HG03442 (cell line): ENCODE data around the gene S100B.
"Not testable (repeated sequence)": the region's sequence is repeated elsewhere in the genome, so short reads cannot be mapped to it uniquely, and the experiment has no call there.

ENCODE experiments used
- ATAC-seq: cut with Tn5 transposase; IDR thresholded peaks from one replicate; pipeline ENCODE4 v1.9.1; 2021; ENCODE audit warnings: mild to moderate bottlenecking, moderate library complexity; ENCODE audit not compliant: unreplicated experiment

The S100B gene

GRCh38 chr21:46604975-46605766, at the start of gene S100B:
S100B (minus strand) TSS chr21:46605082; CDS start chr21:46602415, 2,667 bp downstream.
- ATAC-seq: no peak

DNA sequence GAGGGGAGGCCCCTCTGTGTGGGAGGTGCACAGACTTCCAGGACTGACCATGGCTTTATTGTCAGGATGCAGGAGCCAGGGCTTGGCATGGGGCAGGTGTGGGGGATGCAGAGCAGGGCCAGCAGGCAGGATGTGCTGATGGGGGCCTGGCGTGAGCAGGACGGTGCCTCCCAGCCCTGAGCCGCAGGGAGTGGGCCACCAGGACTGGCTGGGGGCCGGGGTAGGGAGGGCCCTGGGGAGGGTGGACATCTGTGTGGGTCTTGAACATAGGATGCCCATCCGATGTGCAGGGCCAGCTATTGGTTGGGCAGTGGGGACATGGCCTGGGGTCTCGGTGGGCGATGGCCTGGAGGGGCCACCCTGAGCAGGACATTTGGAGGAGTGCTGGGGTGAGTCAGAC, 46.2 kb upstream of the S100B start:
- ATAC-seq: no peak

DNA sequence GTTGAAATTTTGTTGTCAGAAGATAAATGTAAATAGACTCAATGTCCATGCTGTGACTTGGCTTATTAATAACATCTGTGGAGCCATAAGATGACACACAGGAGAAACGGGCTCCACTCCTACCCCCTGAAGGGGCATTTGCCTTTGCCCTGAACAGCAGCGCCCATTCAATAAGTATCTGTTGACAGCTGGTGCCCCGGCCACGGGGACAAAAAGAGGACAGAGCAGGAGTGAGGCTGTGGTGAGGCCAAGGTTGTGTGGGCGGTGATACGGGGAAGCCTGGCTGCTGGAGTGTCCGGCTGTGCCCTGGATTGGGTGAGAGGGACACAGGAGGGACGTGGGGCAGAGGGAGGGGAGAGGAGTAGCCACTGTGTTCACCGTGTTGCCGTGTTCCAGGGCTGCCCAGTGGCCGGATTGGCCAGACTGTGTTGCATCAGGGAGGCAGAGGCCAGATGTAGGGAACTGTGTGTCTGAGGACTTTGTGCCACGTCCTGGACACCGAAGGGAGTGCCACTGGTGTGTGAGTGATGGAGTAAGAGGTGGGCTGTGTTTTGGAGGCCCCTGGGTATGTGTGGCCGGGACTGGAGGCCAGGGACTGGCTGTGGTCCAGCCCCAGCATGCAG, 45.7 kb upstream of the S100B start:
- no peak for ATAC-seq

DNA sequence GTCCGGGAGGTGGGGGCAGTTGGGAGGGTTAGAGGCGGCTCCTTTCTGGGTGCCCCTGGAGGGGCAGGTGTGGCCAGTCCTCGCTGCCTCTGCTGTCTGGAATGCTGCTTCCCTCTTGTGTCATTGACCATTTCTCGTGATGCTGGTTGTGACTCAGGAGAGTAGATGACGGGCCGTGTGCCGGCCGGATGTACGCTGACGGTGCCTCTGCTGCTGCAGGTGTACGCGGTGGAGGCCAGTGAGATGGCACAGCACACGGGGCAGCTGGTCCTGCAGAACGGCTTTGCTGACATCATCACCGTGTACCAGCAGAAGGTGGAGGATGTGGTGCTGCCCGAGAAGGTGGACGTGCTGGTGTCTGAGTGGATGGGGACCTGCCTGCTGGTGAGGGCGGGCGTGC, 44.5 kb upstream of the S100B start:
- ATAC-seq: no peak

GRCh38 chr21:46648539-46648938, 43.7 kb upstream of the S100B start:
- ATAC-seq: no peak

- ATAC-seq: no peak
Measured at GRCh38 chr21:46646541-46647154, 41.8 kb upstream of the S100B start.

GRCh38 chr21:46645840-46646239, 41.0 kb upstream of the S100B start:
- no peak for ATAC-seq

DNA sequence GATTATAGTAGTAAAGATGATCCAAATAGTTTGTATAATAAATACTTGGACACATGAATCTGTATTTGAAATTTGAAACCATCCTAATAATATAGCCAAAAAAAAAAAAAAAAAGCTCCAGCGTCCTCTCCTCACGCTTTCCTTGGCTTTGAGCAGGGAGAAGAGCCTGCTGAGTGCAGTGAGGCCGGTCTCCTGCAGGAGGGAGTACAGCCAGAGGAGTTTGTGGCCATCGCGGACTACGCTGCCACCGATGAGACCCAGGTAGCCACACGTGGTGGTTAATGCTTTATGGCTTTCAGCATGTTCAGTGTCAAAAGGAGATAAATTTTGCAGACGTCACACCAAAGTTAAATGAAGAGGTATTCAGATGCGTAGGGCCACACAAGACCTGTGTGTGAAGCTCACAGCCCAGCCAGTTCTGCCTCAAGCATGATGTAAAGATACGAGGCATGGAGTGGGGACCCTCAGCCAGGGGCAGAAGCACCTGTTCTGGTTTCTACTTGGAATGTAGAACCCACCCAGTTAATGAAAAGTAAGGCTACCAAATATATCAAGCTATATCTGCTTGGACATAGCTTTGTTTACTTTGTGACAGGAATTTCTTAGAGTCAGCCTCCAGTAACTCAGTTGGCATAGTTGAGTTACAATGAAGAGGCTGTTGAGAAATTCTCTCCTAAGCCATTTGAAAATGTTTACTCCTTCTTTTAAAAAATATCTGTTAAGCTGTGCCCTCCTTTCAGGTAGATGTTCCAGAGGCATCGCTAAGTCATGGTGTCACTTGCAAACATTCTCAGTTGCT, 38.7 kb upstream of the S100B start:
- no peak for ATAC-seq

DNA sequence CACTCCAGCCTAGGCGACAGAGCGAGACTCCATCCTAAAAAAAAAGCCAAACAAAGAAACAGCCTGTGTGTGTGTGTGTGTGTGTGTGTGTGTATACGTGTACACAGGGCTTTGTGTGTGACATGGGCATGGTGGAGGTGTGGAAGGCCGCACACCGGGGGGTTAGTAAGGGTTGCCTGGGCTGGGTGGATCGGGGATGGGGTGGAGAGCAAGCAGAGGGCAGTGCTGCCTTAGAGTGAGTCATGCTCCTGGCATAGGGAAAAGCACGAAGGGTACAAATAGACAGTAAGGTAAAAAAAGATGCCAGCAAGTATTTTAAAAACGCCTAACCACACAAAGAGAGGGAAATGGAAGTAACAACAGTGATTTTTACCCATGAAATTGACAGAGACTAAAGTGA, 36.8 kb upstream of the S100B start:
- no peak for ATAC-seq

DNA sequence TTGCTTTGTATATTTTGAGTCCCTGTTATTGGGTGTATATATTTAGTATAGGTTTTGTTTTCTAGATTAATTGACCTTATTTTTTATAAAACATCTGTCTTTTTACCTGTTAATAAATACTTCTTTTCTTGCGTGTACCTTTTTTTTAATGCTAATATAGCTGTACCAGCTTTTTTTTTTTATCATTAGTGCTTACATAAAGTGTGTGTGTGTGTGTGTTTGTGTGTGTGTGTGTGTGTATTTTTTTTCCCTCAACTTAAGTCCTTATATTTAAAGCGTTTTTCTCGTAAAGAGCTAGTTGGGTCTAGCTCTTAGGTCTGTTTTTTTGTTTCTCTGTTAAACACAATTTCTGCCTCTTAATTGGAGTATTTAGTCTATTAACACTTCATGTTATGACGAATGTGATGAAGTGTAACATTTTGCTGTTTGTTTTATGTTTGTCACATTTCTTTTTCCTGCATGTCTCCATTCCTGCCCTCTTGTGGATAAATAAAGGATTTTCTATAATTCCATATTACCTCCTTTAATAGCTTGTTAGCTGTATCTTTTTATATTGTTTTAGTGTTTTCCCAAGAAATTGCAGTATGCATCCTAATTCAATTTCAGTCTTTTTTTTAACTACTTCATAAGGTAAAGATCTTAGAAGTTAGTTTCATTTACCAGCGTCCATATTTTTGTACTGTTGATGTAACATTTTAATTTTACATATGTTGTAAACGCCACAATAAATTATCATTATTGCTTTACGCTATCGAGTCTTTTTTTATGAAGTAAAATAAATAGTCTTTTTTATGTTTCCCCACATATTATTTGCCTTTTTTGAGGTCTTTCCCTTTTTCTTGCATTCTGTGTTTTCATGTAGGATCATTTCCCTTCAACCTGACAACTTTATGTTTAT, 34.9 kb upstream of the S100B start:
- ATAC-seq: no peak

- no peak for ATAC-seq
Measured at GRCh38 chr21:46637952-46638746, 33.3 kb upstream of the S100B start.

GRCh38 chr21:46636550-46637285, 31.8 kb upstream of the S100B start:
- no peak for ATAC-seq

DNA sequence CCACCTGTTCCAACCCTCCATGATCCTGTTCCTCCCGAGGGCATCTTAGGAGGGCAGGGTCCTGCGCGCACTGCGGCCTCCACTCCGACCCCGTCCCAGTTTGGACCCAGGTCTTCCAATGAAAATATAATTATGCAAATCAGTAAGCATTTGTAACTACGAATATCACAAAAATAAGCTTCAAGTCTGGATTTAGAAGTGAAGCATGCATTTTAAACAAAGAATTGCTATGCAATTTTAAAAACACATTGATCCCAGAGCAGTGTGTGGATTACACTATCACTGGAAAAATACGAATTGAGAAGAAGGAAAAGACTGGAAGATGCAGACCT, 31.3 kb upstream of the S100B start:
- no peak for ATAC-seq

- ATAC-seq: peak; percentile 85
Measured at GRCh38 chr21:46635324-46636180, 30.7 kb upstream of the S100B start, which contains the start of gene PRMT2. PRMT2 (plus strand) TSS chr21:46635674; CDS start chr21:46636952, 1,278 bp downstream.

DNA sequence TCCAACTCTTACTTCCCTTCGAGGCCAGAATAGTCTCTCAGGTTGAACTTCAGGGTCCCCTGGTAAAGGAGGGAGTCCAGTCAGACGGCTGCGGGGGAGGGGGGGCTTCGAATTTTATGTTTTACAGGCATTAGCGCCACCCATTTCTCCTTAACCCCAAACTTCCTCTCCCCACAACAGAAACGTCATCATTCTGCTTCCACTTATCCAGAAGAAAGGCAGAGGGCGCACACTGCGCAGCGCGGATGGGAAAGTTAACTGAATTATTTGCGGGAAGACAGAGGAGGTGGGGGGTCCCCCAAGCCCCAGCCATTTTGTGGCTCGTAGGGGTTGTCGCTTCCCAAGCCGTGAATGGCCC, 30.1 kb upstream of the S100B start:
- ATAC-seq: no peak

- no peak for ATAC-seq
Measured at GRCh38 chr21:46634427-46634826, 29.5 kb upstream of the S100B start.

- ATAC-seq: no peak
Measured at GRCh38 chr21:46633566-46633965, 28.7 kb upstream of the S100B start.

DNA sequence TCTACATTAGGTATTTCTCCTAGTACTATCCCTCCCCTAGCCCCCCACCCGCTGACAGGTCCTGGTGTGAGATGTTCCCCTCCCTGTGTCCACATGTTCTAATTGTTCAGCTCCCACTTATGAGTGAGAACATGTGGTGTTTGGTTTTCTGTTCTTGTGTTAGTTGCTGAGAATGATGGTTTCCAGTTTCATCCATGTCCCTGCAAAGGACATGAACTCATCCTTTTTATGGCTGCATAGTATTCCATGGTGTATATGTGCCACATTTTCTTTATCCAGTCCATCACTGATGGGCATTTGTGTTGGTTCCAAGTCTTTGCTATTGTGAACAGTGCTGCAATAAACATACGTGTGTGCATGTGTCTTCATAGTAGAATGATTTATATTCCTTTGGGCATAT, 26.0 kb upstream of the S100B start:
- ATAC-seq: not testable (repeated sequence)
